Muscle of leg (tissue), 11 donors: ENCODE results near the gene ALOX15B. TPM values are rescaled to one million over a fixed set of nuclear protein-coding genes. Genes with fewer than 3 reads are reported as not detected.

Experiments used
- DNase-seq: peaks from one replicate; pipeline ENCODE4 v3.0.0; 2013
- H3K27ac ChIP-seq: one replicate; pipeline ENCODE4 v1.5.1; 2013; ENCODE audit warnings: mild to moderate bottlenecking, low read length, control low read depth
- H3K27me3 ChIP-seq: one replicate; pipeline ENCODE4 v1.6.1; 2013; ENCODE audit warnings: low read length; ENCODE audit not compliant: control insufficient read depth, insufficient read depth
- H3K36me3 ChIP-seq: one replicate; pipeline ENCODE4 v1.6.1; 2013; ENCODE audit warnings: low read length; ENCODE audit not compliant: control insufficient read depth, insufficient read depth
- H3K4me1 ChIP-seq: one replicate; pipeline ENCODE4 v1.6.1; 2013; ENCODE audit warnings: low read length; ENCODE audit not compliant: control insufficient read depth, insufficient read depth
- H3K4me3 ChIP-seq: one replicate; pipeline ENCODE4 v1.5.1; 2013; ENCODE audit warnings: low read length, control low read depth
- H3K9me3 ChIP-seq: replicated peaks from 2 replicates; pipeline ENCODE4 v1.6.1; 2013; ENCODE audit warnings: low read depth, low read length; ENCODE audit not compliant: control insufficient read depth
- WGBS: methylation state at CpG from one replicate; pipeline ENCODE4 v1.1.5; 2013; ENCODE audit warnings: missing lambda C conversion rate; ENCODE audit not compliant: insufficient coverage; 5-methylcytosine and 5-hydroxymethylcytosine counted together
- polyA plus RNA-seq, 8 donors: library from polyadenylated mRNA; unstranded; fragments of 120-200 nt; gene quantifications; one replicate each; pipeline versions ENCODE4 v1.2.1 to v1.2.3, GENCODE V29; 2013; ENCODE audit warnings: inconsistent platforms in 1 of 8, low replicate concordance in 1 of 8; ENCODE audit not compliant: insufficient read length in 8 of 8, insufficient read depth in 1 of 8
- total RNA-seq: library from RNA; stranded (reverse); fragments of 120-200 nt; gene quantifications from one replicate; pipeline ENCODE4 v1.2.4, GENCODE V29; 2013

ALOX15B gene
- total and polyA plus RNA-seq, 9 donors: 0.05 to 0.59 (median 0.31) TPM

DNA sequence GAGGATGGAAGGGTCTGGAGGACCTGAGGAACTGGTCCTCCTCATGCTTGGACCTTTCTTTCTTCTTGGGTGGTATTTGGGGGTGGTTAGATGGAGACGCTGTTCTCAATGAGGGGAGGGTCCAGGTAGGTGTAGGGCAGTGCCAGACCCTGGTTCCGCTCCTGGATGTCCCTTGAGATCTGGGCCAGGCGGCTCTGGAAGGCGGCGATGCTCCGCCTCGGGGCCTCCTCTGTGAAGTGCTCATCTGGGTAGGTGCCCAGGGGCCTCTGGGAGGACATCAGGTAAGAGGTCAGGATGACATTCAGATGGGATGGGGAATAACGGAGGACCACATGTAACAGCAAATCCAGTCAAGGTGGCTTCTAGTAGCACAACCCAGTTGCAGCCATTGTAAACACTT is 57.7 kb downstream of the ALOX15B start:
- Histone ChIP-seq H3K4me3 (no peak overlapping the region), H3K27ac (no peak overlapping the region), H3K4me1 (no peaks in the 10 kb centered on the region), H3K27me3 (peaks cover 23% of the 10 kb centered on the region), H3K9me3 (no peaks in the 10 kb centered on the region), H3K36me3 (no peaks in the 10 kb centered on the region)
- 76% methylated on average over 7 of the region's 8 CpGs for WGBS
- DNase-seq: no peak

Other genes starting within 250 kb of the ALOX15B start
- gene KDM6B, start 204.8 kb upstream of the ALOX15B start, total RNA-seq: 5.4 TPM
- 10 to 100 TPM; 10.9 to 20.1 (median 15.9) TPM for gene KDM6B, start 204.8 kb upstream of the ALOX15B start, polyA plus RNA-seq
- gene TMEM88, start 184.0 kb upstream of the ALOX15B start, total RNA-seq: 18.4 TPM
- 10 to 100 TPM; 22.4 to 30.3 (median 27.9) TPM for gene TMEM88, start 184.0 kb upstream of the ALOX15B start, polyA plus RNA-seq
- 97.7 TPM for gene NAA38, start 181.5 kb upstream of the ALOX15B start, total RNA-seq
- gene NAA38, start 181.5 kb upstream of the ALOX15B start, polyA plus RNA-seq: 10 to 100 TPM; 44.6 to 65.7 (median 54.2) TPM
- gene CYB5D1, start 181.1 kb upstream of the ALOX15B start, total RNA-seq: 5.9 TPM
- gene CYB5D1, start 181.1 kb upstream of the ALOX15B start, polyA plus RNA-seq: 1 to 10 TPM; 6.5 to 9.3 (median 7.4) TPM
- 47.6 TPM for gene CHD3, start 150.3 kb upstream of the ALOX15B start, total RNA-seq
- 100 to 1,000 TPM in 1 of 8 donors, 10 to 100 TPM in 7; 54.6 to 124 (median 78.2) TPM for gene CHD3, start 150.3 kb upstream of the ALOX15B start, polyA plus RNA-seq
- gene RNF227, start 122.8 kb upstream of the ALOX15B start, total RNA-seq: 3.0 TPM
- 1 to 10 TPM; 2.5 to 4.1 (median 3.0) TPM for gene RNF227, start 122.8 kb upstream of the ALOX15B start, polyA plus RNA-seq
- 2.4 TPM for gene KCNAB3, start 109.2 kb upstream of the ALOX15B start, total RNA-seq
- gene KCNAB3, start 109.2 kb upstream of the ALOX15B start, polyA plus RNA-seq: 1 to 10 TPM; 3.5 to 9.5 (median 5.2) TPM
- 14.3 TPM for gene TRAPPC1, start 107.1 kb upstream of the ALOX15B start, total RNA-seq
- 100 to 1,000 TPM in 4 of 8 donors, 10 to 100 TPM in 4; 83.3 to 107 (median 101) TPM for gene TRAPPC1, start 107.1 kb upstream of the ALOX15B start, polyA plus RNA-seq
- gene CNTROB, start 106.9 kb upstream of the ALOX15B start, total RNA-seq: 15.8 TPM
- 10 to 100 TPM; 29.5 to 41.0 (median 35.2) TPM for gene CNTROB, start 106.9 kb upstream of the ALOX15B start, polyA plus RNA-seq
- gene GUCY2D, start 36.4 kb upstream of the ALOX15B start, total RNA-seq: under 0.01 TPM
- gene GUCY2D, start 36.4 kb upstream of the ALOX15B start, polyA plus RNA-seq: under 1 TPM in 2 of 8 donors, not detected in 6; 0.04 to 0.11 TPM
- not detected for gene ALOX12B, start 48.7 kb downstream of the ALOX15B start, total RNA-seq
- gene ALOX12B, start 48.7 kb downstream of the ALOX15B start, polyA plus RNA-seq: not detected
- gene ALOXE3, start 79.5 kb downstream of the ALOX15B start, total RNA-seq: not detected
- gene ALOXE3, start 79.5 kb downstream of the ALOX15B start, polyA plus RNA-seq: not detected
- gene HES7, start 85.0 kb downstream of the ALOX15B start, total RNA-seq: 0.27 TPM
- under 1 TPM in 6 of 8 donors, not detected in 2; 0.08 to 0.28 (median 0.13) TPM for gene HES7, start 85.0 kb downstream of the ALOX15B start, polyA plus RNA-seq
- gene PER1, start 113.3 kb downstream of the ALOX15B start, total RNA-seq: 25.6 TPM
- gene PER1, start 113.3 kb downstream of the ALOX15B start, polyA plus RNA-seq: 100 to 1,000 TPM in 1 of 8 donors, 10 to 100 TPM in 7; 42.4 to 103 (median 63.9) TPM
- 10.9 TPM for gene VAMP2, start 123.9 kb downstream of the ALOX15B start, total RNA-seq
- 10 to 100 TPM; 55.7 to 77.2 (median 62.3) TPM for gene VAMP2, start 123.9 kb downstream of the ALOX15B start, polyA plus RNA-seq
- 17.7 TPM for gene TMEM107, start 137.3 kb downstream of the ALOX15B start, total RNA-seq
- 1 to 10 TPM; 6.1 to 9.2 (median 7.1) TPM for gene TMEM107, start 137.3 kb downstream of the ALOX15B start, polyA plus RNA-seq
- gene BORCS6, start 151.1 kb downstream of the ALOX15B start, total RNA-seq: 5.7 TPM
- gene BORCS6, start 151.1 kb downstream of the ALOX15B start, polyA plus RNA-seq: 1 to 10 TPM; 3.7 to 5.4 (median 5.0) TPM
- gene AURKB, start 171.5 kb downstream of the ALOX15B start, total RNA-seq: 13.5 TPM
- gene AURKB, start 171.5 kb downstream of the ALOX15B start, polyA plus RNA-seq: 10 to 100 TPM; 13.8 to 26.4 (median 22.8) TPM
- 4.8 TPM for gene CTC1, start 209.0 kb downstream of the ALOX15B start, total RNA-seq
- 10 to 100 TPM in 4 of 8 donors, 1 to 10 TPM in 4; 7.9 to 14.5 (median 9.8) TPM for gene CTC1, start 209.0 kb downstream of the ALOX15B start, polyA plus RNA-seq
- 23.1 TPM for gene PFAS, start 210.2 kb downstream of the ALOX15B start, total RNA-seq
- gene PFAS, start 210.2 kb downstream of the ALOX15B start, polyA plus RNA-seq: 10 to 100 TPM; 21.7 to 32.5 (median 28.1) TPM
- gene RANGRF, start 249.6 kb downstream of the ALOX15B start, total RNA-seq: 12.9 TPM
- gene RANGRF, start 249.6 kb downstream of the ALOX15B start, polyA plus RNA-seq: 10 to 100 TPM; 22.0 to 28.3 (median 22.9) TPM